GM12874 (cell line): ENCODE results near the gene RAET1E.

ENCODE experiments used
- CTCF ChIP-seq: IDR thresholded peaks from 2 replicates; pipeline ENCODE4 v1.5.1; 2011; ENCODE audit warnings: low read depth, mild to moderate bottlenecking, control low read depth, low read length, moderate library complexity; ENCODE audit not compliant: insufficient read depth

RAET1E gene

GRCh38 chr6:149881860-149882259 is 16.1 kb downstream of the RAET1E start:
- no peak for TF ChIP-seq CTCF

GRCh38 chr6:149881066-149881766 is 16.7 kb downstream of the RAET1E start:
- no peak for TF ChIP-seq CTCF

GRCh38 chr6:149877659-149878058 is 20.3 kb downstream of the RAET1E start:
- TF ChIP-seq CTCF: no peak

GRCh38 chr6:149876241-149876933 is 21.5 kb downstream of the RAET1E start:
- no peak for TF ChIP-seq CTCF

- TF ChIP-seq CTCF: no peak
Measured at GRCh38 chr6:149872233-149872632, 25.7 kb downstream of the RAET1E start.

GRCh38 chr6:149871182-149871581 is 26.7 kb downstream of the RAET1E start:
- no peak for TF ChIP-seq CTCF

- no peak for TF ChIP-seq CTCF
Measured at GRCh38 chr6:149869275-149869892, 28.5 kb downstream of the RAET1E start.
